HL-60 (cell line): ENCODE measurements around the gene PHF11.

Source experiments
- DNase-seq, 2 experiments: peaks; one replicate each; pipeline ENCODE4 v3.0.0-alpha.2; 2010 to 2020; ENCODE audit warnings: low read depth in 1 of 2, low spot score in 1 of 2
- H3K27ac ChIP-seq: fragments of 250-450 bp; sonication (Bioruptor Pico); replicated peaks from 2 replicates; pipeline ENCODE4 v1.5.1; 2020; ENCODE audit warnings: mild to moderate bottlenecking, moderate library complexity
- H3K27me3 ChIP-seq: fragments of 250-450 bp; sonication (Bioruptor Pico); 2 replicates; pipeline ENCODE4 v1.5.1; 2021; ENCODE audit warnings: mild to moderate bottlenecking, moderate library complexity; ENCODE audit not compliant: insufficient read depth, poor library complexity, severe bottlenecking
- H3K4me3 ChIP-seq: replicated peaks from 2 replicates; pipeline ENCODE4 v1.5.1; 2011; ENCODE audit warnings: mild to moderate bottlenecking, control low read depth, low read length; ENCODE audit not compliant: insufficient read depth
- CTCF ChIP-seq: IDR thresholded peaks from one replicate; pipeline ENCODE4 v1.5.1; 2011; ENCODE audit warnings: low read length, control low read depth, inconsistent platforms; ENCODE audit not compliant: insufficient read depth
- GABPA ChIP-seq: IDR thresholded peaks from 2 replicates; pipeline ENCODE4 v1.6.1; 2012; ENCODE audit warnings: low read depth
- POLR2AphosphoS5 ChIP-seq: IDR thresholded peaks from 2 replicates; pipeline ENCODE4 v1.6.1; 2012; ENCODE audit warnings: low read depth
- REST ChIP-seq: IDR thresholded peaks from 2 replicates; pipeline ENCODE4 v1.6.1; 2012; ENCODE audit warnings: low read depth; ENCODE audit not compliant: insufficient replicate concordance
- SPI1 ChIP-seq: IDR thresholded peaks from 2 replicates; pipeline ENCODE4 v1.6.1; 2012; ENCODE audit warnings: low read depth, mild to moderate bottlenecking, borderline replicate concordance

The PHF11 gene

GRCh38 chr13:49539746-49540145 lies 44.0 kb downstream of the PHF11 start:
- Histone ChIP-seq H3K4me3 (no peak overlapping the region), H3K27me3 (no peaks in the 10 kb centered on the region), H3K27ac (peak overlapping the region; percentile 31; the same call in 1 of the 2 replicates)
- DNase-seq: no peak
- TF ChIP-seq SPI1: no peak
- no peak for TF ChIP-seq REST
- no peak for TF ChIP-seq GABPA
- no peak for TF ChIP-seq POLR2AphosphoS5
- no peak for TF ChIP-seq CTCF

GRCh38 chr13:49540552-49540951 lies 44.8 kb downstream of the PHF11 start:
- no peaks in the 10 kb centered on the region for H3K27me3 ChIP-seq
- TF ChIP-seq SPI1 (no peak), POLR2AphosphoS5 (no peak), GABPA (no peak)
- H3K27ac ChIP-seq: peak overlapping the region; percentile 31
- H3K4me3 ChIP-seq: no peak overlapping the region
- peak in 1 of 2 experiments; percentile 18 for DNase-seq

GRCh38 chr13:49543656-49544055 lies 47.9 kb downstream of the PHF11 start:
- H3K4me3 ChIP-seq: no peak overlapping the region
- H3K27me3 ChIP-seq: no peaks in the 10 kb centered on the region
- no peak for DNase-seq
- no peak overlapping the region for H3K27ac ChIP-seq
- TF ChIP-seq GABPA (no peak), REST (no peak), POLR2AphosphoS5 (no peak), CTCF (no peak), SPI1 (no peak)

GRCh38 chr13:49545661-49546060 lies 49.9 kb downstream of the PHF11 start:
- Histone ChIP-seq H3K4me3 (no peak overlapping the region), H3K27me3 (no peaks in the 10 kb centered on the region), H3K27ac (no peak overlapping the region)
- TF ChIP-seq POLR2AphosphoS5 (no peak), SPI1 (no peak), REST (no peak), CTCF (no peak), GABPA (no peak)
- no peak for DNase-seq
